Measurements from ENCODE around the gene C10orf67.
"Not testable (repeated sequence)": the region's sequence is repeated elsewhere in the genome, so short reads cannot be mapped to it uniquely, and the experiment has no call there.

The C10orf67 gene

DNA sequence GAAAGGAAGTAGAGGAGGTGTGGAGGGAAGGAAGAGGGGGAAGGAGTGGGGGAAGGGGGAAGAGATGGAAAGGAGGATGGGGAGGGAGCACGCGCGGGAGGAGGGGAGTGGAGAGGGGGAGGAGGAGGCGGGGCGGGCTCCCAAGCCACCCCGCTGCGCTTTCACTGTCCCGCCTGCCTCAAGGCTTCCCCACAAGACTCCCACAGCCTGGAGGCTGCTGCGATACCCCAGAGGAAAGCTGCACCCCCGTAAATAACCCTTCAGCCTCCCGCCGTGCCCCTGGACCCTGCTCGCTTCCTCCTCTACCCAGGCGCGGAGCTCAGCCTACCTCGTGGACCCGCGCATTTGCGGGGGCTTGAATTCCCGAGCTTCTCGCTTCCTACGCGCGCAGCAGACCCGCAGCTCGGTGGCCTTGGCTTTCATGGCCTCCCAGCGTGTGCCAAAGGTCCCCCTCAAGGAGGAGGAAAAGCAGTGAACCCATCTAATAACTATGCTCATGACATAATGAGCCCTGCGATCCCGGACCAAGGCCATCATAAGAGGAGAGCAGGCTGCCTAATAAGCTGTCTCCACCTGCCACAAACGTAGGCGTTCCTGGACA, at the start of gene C10orf67:
TSS of gene C10orf67 (minus strand) at position 557 of the 601 bp plus-strand sequence. CDS start at position 534, 23 bp downstream.
- no peaks in the 10 kb centered on the region for H3K27me3 ChIP-seq (ENCODE audit: low read length)
- H3K4me2 ChIP-seq (ENCODE audit: low read depth, low read length, poor library complexity, severe bottlenecking), result no peak within 1 kb of the TSS
- H3K9me2 ChIP-seq (replicated peaks; ENCODE audit: insufficient read depth, low read length), result no peaks in the 10 kb centered on the region
- no peaks in the 10 kb centered on the region for H3F3A ChIP-seq (ENCODE audit: insufficient read depth)
- H3K9me3 ChIP-seq (ENCODE audit: insufficient read depth, low read length), result no peaks in the 10 kb centered on the region
- TF ChIP-seq, protein P1, sequence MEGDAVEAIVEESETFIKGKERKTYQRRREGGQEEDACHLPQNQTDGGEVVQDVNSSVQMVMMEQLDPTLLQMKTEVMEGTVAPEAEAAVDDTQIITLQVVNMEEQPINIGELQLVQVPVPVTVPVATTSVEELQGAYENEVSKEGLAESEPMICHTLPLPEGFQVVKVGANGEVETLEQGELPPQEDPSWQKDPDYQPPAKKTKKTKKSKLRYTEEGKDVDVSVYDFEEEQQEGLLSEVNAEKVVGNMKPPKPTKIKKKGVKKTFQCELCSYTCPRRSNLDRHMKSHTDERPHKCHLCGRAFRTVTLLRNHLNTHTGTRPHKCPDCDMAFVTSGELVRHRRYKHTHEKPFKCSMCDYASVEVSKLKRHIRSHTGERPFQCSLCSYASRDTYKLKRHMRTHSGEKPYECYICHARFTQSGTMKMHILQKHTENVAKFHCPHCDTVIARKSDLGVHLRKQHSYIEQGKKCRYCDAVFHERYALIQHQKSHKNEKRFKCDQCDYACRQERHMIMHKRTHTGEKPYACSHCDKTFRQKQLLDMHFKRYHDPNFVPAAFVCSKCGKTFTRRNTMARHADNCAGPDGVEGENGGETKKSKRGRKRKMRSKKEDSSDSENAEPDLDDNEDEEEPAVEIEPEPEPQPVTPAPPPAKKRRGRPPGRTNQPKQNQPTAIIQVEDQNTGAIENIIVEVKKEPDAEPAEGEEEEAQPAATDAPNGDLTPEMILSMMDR (IDR thresholded peaks at IDR 0.05; ENCODE audit: insufficient read depth, low read length, poor library complexity, severe bottlenecking), result no peak
- no peak for TF ChIP-seq EZH2phosphoT487 (conservative IDR thresholded peaks at IDR 0.05; ENCODE audit: low read length)
- no peaks in the 10 kb centered on the region for H3K36me3 ChIP-seq (ENCODE audit: low read length)
- H4K20me1 ChIP-seq (ENCODE audit: low read depth, low read length), result no peaks in the 10 kb centered on the region
- no peak within 1 kb of the TSS for H3K27ac ChIP-seq (ENCODE audit: low read depth, low read length)
- no peaks in the 10 kb centered on the region for H3K79me2 ChIP-seq (ENCODE audit: insufficient read depth, low read length)
- no peak within 1 kb of the TSS for H2AFZ ChIP-seq (ENCODE audit: low read depth, low read length, severe bottlenecking)
- H3K9ac ChIP-seq (ENCODE audit: low read length), result no peak within 1 kb of the TSS
- H3K4me3 ChIP-seq (ENCODE audit: insufficient read depth, low read length, poor library complexity, severe bottlenecking), result no peak within 1 kb of the TSS

DNA sequence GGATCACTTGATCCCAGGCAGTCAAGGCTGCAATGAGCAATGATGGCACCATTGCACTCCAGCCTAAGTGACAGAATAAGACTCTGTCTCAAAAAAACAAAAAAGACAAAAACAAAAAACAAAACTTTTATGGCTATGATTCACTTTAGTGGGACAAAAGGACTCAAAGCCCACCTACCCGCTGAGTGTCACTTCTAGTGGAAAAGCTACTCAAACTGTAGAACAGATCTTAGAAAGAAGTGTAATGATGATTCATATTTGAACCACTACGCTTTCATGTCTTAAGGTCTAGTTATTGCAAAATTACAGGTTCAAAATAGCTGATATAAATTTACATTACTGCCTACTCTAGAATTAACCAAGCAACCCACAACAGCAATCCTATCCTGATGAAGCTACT, 47.2 kb upstream of the C10orf67 start:
- Histone ChIP-seq H3K27ac (ENCODE audit: low read depth, low read length) (no peak overlapping the region), H3K9me2 (replicated peaks; ENCODE audit: insufficient read depth, low read length) (no peaks in the 10 kb centered on the region; the same call in 1 of the 2 replicates), H3K9ac (ENCODE audit: low read length) (no peak overlapping the region), H3F3A (ENCODE audit: insufficient read depth) (no peaks in the 10 kb centered on the region), H4K20me1 (ENCODE audit: low read depth, low read length) (no peaks in the 10 kb centered on the region), H3K27me3 (ENCODE audit: low read length) (no peaks in the 10 kb centered on the region), H3K36me3 (ENCODE audit: low read length) (no peaks in the 10 kb centered on the region), H2AFZ (ENCODE audit: low read depth, low read length, severe bottlenecking) (no peak overlapping the region), H3K4me3 (ENCODE audit: insufficient read depth, low read length, poor library complexity, severe bottlenecking) (no peak overlapping the region), H3K9me3 (ENCODE audit: insufficient read depth, low read length) (no peaks in the 10 kb centered on the region), H3K4me2 (ENCODE audit: low read depth, low read length, poor library complexity, severe bottlenecking) (no peak overlapping the region), H3K79me2 (ENCODE audit: insufficient read depth, low read length) (no peaks in the 10 kb centered on the region)
- TF ChIP-seq EZH2phosphoT487 (conservative IDR thresholded peaks at IDR 0.05; ENCODE audit: low read length), result no peak
- TF ChIP-seq, protein P1 (IDR thresholded peaks at IDR 0.05; ENCODE audit: insufficient read depth, low read length, poor library complexity, severe bottlenecking), result no peak

DNA sequence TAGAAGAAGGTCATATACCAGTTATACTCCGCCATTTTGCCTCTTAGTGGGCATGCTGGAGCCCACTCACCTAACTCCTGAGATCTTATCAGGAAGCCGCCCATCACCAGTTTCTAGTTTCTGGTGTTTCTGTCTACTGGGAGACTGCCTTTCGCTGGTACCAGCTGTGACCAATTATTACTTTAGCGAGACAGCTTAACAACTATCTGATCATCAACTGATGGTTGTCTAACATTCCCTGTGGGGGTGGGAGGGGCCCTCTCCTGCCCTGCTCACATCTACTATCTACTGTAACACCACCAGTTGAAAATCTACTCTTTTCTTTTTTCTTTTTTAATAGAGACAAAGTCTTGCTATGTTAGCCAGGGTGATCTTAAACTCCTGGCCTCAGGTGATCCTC, 46.2 kb upstream of the C10orf67 start:
- Histone ChIP-seq H3F3A (ENCODE audit: insufficient read depth) (no peaks in the 10 kb centered on the region), H2AFZ (ENCODE audit: low read depth, low read length, severe bottlenecking) (no peak overlapping the region), H3K79me2 (ENCODE audit: insufficient read depth, low read length) (no peaks in the 10 kb centered on the region), H3K27me3 (ENCODE audit: low read length) (no peaks in the 10 kb centered on the region), H3K36me3 (ENCODE audit: low read length) (no peaks in the 10 kb centered on the region), H4K20me1 (ENCODE audit: low read depth, low read length) (no peaks in the 10 kb centered on the region), H3K9me3 (ENCODE audit: insufficient read depth, low read length) (no peaks in the 10 kb centered on the region), H3K27ac (ENCODE audit: low read depth, low read length) (no peak overlapping the region), H3K9ac (ENCODE audit: low read length) (no peak overlapping the region), H3K4me3 (ENCODE audit: insufficient read depth, low read length, poor library complexity, severe bottlenecking) (no peak overlapping the region), H3K9me2 (replicated peaks; ENCODE audit: insufficient read depth, low read length) (no peaks in the 10 kb centered on the region; the same call in 1 of the 2 replicates), H3K4me2 (ENCODE audit: low read depth, low read length, poor library complexity, severe bottlenecking) (no peak overlapping the region)
- no peak for TF ChIP-seq EZH2phosphoT487 (conservative IDR thresholded peaks at IDR 0.05; ENCODE audit: low read length)
- TF ChIP-seq, protein P1 (IDR thresholded peaks at IDR 0.05; ENCODE audit: insufficient read depth, low read length, poor library complexity, severe bottlenecking), result no peak

DNA sequence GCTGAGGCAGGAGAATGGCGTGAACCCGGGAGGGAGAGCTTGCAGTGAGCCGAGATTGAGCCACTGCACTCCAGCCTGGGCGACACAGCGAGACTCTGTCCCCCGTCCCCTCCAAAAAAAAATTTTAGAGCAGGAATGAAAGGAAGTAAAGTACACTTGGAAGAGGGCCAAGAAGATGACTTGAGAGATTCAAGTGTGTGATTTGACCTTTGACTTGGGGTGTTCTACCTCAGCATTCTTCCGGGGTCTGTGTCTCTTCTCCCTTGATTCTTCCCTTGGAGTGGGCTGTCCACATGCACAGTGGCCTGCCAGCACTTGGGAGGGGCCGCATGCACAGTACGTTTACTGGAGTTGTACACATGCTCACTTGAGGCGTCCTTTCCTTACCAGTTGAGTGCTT, 45.8 kb upstream of the C10orf67 start:
- H3K4me3 ChIP-seq (ENCODE audit: insufficient read depth, low read length, poor library complexity, severe bottlenecking); H3K9me2 ChIP-seq (replicated peaks; ENCODE audit: insufficient read depth, low read length); H3K36me3 ChIP-seq (ENCODE audit: low read length); H3K79me2 ChIP-seq (ENCODE audit: insufficient read depth, low read length); H3K27me3 ChIP-seq (ENCODE audit: low read length); H3K9me3 ChIP-seq (ENCODE audit: insufficient read depth, low read length); H3K4me2 ChIP-seq (ENCODE audit: low read depth, low read length, poor library complexity, severe bottlenecking); H2AFZ ChIP-seq (ENCODE audit: low read depth, low read length, severe bottlenecking); H4K20me1 ChIP-seq (ENCODE audit: low read depth, low read length); H3K27ac ChIP-seq (ENCODE audit: low read depth, low read length); H3K9ac ChIP-seq (ENCODE audit: low read length); H3F3A ChIP-seq (ENCODE audit: insufficient read depth): not testable (repeated sequence)

DNA sequence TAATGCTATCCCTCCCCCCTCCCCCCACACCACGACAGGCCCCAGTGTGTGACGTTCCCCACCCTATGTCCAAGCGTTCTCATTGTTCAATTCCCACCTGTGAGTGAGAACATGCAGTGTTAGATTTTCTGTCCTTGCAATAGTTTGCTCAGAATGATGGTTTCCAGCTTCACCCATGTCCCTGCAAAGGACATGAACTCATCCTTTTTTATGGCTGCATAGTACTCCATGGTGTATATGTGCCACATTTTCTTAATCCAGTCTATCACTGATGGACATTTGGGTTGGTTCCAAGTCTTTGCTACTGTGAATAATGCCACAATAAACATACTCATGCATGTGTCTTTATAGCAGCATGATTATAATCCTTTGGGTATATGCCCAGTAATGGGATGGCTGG, 42.9 kb upstream of the C10orf67 start:
- H3F3A ChIP-seq (ENCODE audit: insufficient read depth); H2AFZ ChIP-seq (ENCODE audit: low read depth, low read length, severe bottlenecking); H3K9me2 ChIP-seq (replicated peaks; ENCODE audit: insufficient read depth, low read length); H3K36me3 ChIP-seq (ENCODE audit: low read length); H4K20me1 ChIP-seq (ENCODE audit: low read depth, low read length); H3K4me3 ChIP-seq (ENCODE audit: insufficient read depth, low read length, poor library complexity, severe bottlenecking); H3K9ac ChIP-seq (ENCODE audit: low read length); H3K4me2 ChIP-seq (ENCODE audit: low read depth, low read length, poor library complexity, severe bottlenecking); H3K9me3 ChIP-seq (ENCODE audit: insufficient read depth, low read length); H3K27me3 ChIP-seq (ENCODE audit: low read length); H3K27ac ChIP-seq (ENCODE audit: low read depth, low read length); H3K79me2 ChIP-seq (ENCODE audit: insufficient read depth, low read length): not testable (repeated sequence)
